Measurements from ENCODE around the gene KLHL3. TPM values are rescaled to one million over a fixed set of nuclear protein-coding genes. Genes with fewer than 3 reads are reported as not detected.
A peak's percentile ranks its signal among the peaks of the same experiment; 100 is the strongest.

The KLHL3 gene
- total RNA-seq, 1 experiment from 2014 or later: 2.9 TPM

DNA sequence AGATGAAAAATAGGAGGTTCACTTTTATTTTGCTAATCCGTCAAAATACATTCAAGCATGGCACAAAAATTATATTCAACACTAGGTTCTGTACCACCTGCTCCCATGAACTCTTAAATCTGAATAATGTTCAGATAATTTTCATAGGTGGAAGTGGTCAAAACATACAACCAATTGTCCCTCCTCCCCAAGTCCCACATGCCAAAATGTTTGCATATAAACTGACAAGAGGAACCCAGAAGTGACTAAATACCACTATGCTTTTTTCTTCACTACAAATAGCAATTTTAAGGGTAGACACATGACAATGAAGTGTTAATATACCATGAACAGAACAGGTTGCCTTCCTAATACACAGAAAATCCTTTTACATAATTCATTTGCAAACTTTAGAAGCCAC, 14.5 kb upstream of the KLHL3 start:
- Histone ChIP-seq H3K4me1 (ENCODE audit: insufficient read depth, low read length) (peaks cover 18% of the 10 kb centered on the region), H3K9ac (ENCODE audit: low read length) (no peak overlapping the region), H3K4me3 (ENCODE audit: low read length) (no peak overlapping the region), H3K27me3 (ENCODE audit: low read length) (no peaks in the 10 kb centered on the region), H3K27ac (ENCODE audit: low read length) (no peak overlapping the region), H3F3A (ENCODE audit: low read length, unreplicated experiment) (no peaks in the 10 kb centered on the region), H2AFZ (ENCODE audit: low read length) (no peak overlapping the region), H3K9me3 (ENCODE audit: low read length) (no peaks in the 10 kb centered on the region), H4K20me1 (ENCODE audit: low read length) (peaks cover 51% of the 10 kb centered on the region), H3K79me2 (ENCODE audit: low read length) (peaks cover 58% of the 10 kb centered on the region), H3K9me2 (replicated peaks; ENCODE audit: low read length) (no peaks in the 10 kb centered on the region), H3K4me2 (ENCODE audit: low read length) (peak overlapping the region; percentile 98), H3K36me3 (ENCODE audit: low read depth, low read length) (peaks cover 11% of the 10 kb centered on the region)
- CTCF ChIA-PET: no interaction called here
- ATAC-seq (no peak), DNase-seq (no peak)
- intact Hi-C loops (cut with micrococcal nuclease): no loop called here
- no TSS peak for BruUV-seq (replicated peaks)
- TF ChIP-seq, protein P1, sequence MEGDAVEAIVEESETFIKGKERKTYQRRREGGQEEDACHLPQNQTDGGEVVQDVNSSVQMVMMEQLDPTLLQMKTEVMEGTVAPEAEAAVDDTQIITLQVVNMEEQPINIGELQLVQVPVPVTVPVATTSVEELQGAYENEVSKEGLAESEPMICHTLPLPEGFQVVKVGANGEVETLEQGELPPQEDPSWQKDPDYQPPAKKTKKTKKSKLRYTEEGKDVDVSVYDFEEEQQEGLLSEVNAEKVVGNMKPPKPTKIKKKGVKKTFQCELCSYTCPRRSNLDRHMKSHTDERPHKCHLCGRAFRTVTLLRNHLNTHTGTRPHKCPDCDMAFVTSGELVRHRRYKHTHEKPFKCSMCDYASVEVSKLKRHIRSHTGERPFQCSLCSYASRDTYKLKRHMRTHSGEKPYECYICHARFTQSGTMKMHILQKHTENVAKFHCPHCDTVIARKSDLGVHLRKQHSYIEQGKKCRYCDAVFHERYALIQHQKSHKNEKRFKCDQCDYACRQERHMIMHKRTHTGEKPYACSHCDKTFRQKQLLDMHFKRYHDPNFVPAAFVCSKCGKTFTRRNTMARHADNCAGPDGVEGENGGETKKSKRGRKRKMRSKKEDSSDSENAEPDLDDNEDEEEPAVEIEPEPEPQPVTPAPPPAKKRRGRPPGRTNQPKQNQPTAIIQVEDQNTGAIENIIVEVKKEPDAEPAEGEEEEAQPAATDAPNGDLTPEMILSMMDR (conservative IDR thresholded peaks at IDR 0.05; ENCODE audit: low read depth, low read length): no peak
- TF ChIP-seq EZH2phosphoT487 (IDR thresholded peaks at IDR 0.05; ENCODE audit: borderline replicate concordance, low read length): no peak
- no peak for TF ChIP-seq EZH2 (IDR thresholded peaks at IDR 0.05; ENCODE audit: low read length, unreplicated experiment)
- POLR2A ChIA-PET (ENCODE audit: unreplicated experiment): interaction anchor here (0.7 kb wide), 1 partner anchor 147 kb away, joined by 7 read pairs; no protein-coding TSS in a partner anchor

DNA sequence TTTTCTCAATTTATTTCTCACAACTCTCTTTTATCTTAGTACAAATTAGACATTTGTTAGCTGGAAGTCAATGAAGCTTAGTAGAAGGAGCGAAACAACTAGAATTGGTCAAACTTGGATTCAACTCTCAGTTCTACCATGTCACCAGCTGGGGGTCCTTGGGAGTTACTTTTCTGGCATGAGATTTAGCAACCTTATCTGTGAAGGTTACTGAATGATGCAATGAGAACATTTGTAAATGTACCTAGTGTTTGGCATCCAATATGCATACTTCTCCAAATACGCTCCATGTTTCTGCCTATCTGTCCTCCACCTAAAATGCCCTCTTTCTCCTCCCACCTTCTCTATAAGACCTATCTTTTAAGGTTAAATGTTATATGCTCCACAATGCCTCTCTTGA, 12.0 kb upstream of the KLHL3 start:
- no TSS peak for BruUV-seq (replicated peaks)
- Histone ChIP-seq H3K79me2 (ENCODE audit: low read length) (peaks cover 44% of the 10 kb centered on the region), H3K9me2 (replicated peaks; ENCODE audit: low read length) (no peaks in the 10 kb centered on the region), H3K4me3 (ENCODE audit: low read length) (no peak overlapping the region), H3K4me2 (ENCODE audit: low read length) (no peak overlapping the region), H3F3A (ENCODE audit: low read length, unreplicated experiment) (no peaks in the 10 kb centered on the region), H3K27ac (ENCODE audit: low read length) (no peak overlapping the region), H2AFZ (ENCODE audit: low read length) (no peak overlapping the region), H3K9me3 (ENCODE audit: low read length) (no peaks in the 10 kb centered on the region), H4K20me1 (ENCODE audit: low read length) (peaks cover 48% of the 10 kb centered on the region), H3K9ac (ENCODE audit: low read length) (no peak overlapping the region), H3K36me3 (ENCODE audit: low read depth, low read length) (peaks cover 11% of the 10 kb centered on the region), H3K27me3 (ENCODE audit: low read length) (no peaks in the 10 kb centered on the region), H3K4me1 (ENCODE audit: insufficient read depth, low read length) (peaks cover 14% of the 10 kb centered on the region)
- ATAC-seq: no peak
- no peak for DNase-seq
- ChIA-PET CTCF (no interaction called here), POLR2A (ENCODE audit: unreplicated experiment) (no interaction called here)
- TF ChIP-seq, protein P1 (conservative IDR thresholded peaks at IDR 0.05; ENCODE audit: low read depth, low read length): no peak
- TF ChIP-seq EZH2 (IDR thresholded peaks at IDR 0.05; ENCODE audit: low read length, unreplicated experiment): no peak
- TF ChIP-seq EZH2phosphoT487 (IDR thresholded peaks at IDR 0.05; ENCODE audit: borderline replicate concordance, low read length): no peak
- intact Hi-C loops (cut with micrococcal nuclease): no loop called here

DNA sequence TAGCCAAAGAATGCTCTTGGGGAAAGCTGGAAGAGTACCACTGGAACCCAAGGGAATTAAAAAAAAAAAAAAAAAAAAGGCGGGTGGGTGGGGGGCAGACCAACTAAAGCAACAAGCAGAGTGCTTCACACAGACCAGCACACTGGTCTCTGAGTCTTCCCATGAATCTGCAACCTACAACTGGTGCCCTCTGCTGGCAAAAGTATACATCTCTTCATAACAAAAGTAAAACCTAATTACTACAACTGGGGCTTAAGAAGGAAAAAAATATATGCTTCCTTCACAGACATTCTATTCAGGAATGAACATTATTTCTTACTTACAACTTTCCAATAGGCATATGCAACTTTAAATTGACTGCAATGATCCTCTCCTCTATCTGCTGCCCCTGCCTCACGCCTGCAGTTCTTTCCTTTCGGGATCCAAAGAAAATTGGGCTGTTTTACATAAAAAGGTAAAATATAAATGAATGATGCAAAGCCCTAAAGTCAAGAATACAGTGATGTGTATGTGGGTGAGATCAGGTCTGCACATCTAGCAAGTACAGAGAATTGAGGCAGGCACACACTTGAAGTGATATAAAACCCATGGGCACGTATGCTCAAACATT, 7.2 kb upstream of the KLHL3 start:
- DNase-seq (peak; percentile 73), ATAC-seq (peak; percentile 84)
- Histone ChIP-seq H3K79me2 (ENCODE audit: low read length) (no peaks in the 10 kb centered on the region), H2AFZ (ENCODE audit: low read length) (no peak overlapping the region), H3K9ac (ENCODE audit: low read length) (no peak overlapping the region), H3K36me3 (ENCODE audit: low read depth, low read length) (no peaks in the 10 kb centered on the region), H3F3A (ENCODE audit: low read length, unreplicated experiment) (no peaks in the 10 kb centered on the region), H3K9me3 (ENCODE audit: low read length) (no peaks in the 10 kb centered on the region), H3K4me1 (ENCODE audit: insufficient read depth, low read length) (no peaks in the 10 kb centered on the region), H3K27me3 (ENCODE audit: low read length) (no peaks in the 10 kb centered on the region), H3K9me2 (replicated peaks; ENCODE audit: low read length) (no peaks in the 10 kb centered on the region), H3K4me3 (ENCODE audit: low read length) (no peak overlapping the region), H4K20me1 (ENCODE audit: low read length) (0 out of 2 replicates have a peak, but pooled peaks cover 1% of the 10 kb centered on the region), H3K27ac (ENCODE audit: low read length) (no peak overlapping the region), H3K4me2 (ENCODE audit: low read length) (no peak overlapping the region)
- BruUV-seq (replicated peaks): no TSS peak
- CTCF ChIA-PET: interaction anchor here (0.5 to 1.1 kb wide), 5 partner anchors 17 to 326 kb away, joined by 3 to 12 read pairs (median 6); no protein-coding TSS in a partner anchor
- TF ChIP-seq, protein P1 (conservative IDR thresholded peaks at IDR 0.05; ENCODE audit: low read depth, low read length): peak; percentile 63
- no peak for TF ChIP-seq EZH2phosphoT487 (IDR thresholded peaks at IDR 0.05; ENCODE audit: borderline replicate concordance, low read length)
- POLR2A ChIA-PET (ENCODE audit: unreplicated experiment): interaction anchor here (0.7 kb wide), 1 partner anchor 50 kb away, joined by 17 read pairs; no protein-coding TSS in a partner anchor
- intact Hi-C loops (cut with micrococcal nuclease): loop anchor here (1.0 kb wide), 2 partner anchors 83 to 114 kb away; no protein-coding TSS in a partner anchor

Measured in PC-3 (cell line).